MCF 10A (cell line): ENCODE data around the gene PNPLA5. TPM values are rescaled to one million over a fixed set of nuclear protein-coding genes. Genes with fewer than 3 reads are reported as not detected.

ENCODE experiments used
- BruUV-seq: library from RNA; stranded (reverse); fragments of 400-500 nt; replicated peaks from 2 replicates; lab custom pipeline; 2021; lab: Mats Ljungman, UMichigan
- CTCF ChIA-PET: fragments of 300-600 bp; sonication (Branson Sonifier 250); formaldehyde crosslinking; extraction: SDS; loops from one replicate; lab custom pipeline; 2021; ENCODE audit warnings: antibody characterized with exemption, inconsistent platforms; lab: Yijun Ruan, JAX
- POLR2A ChIA-PET: fragments of 300-600, 350-650 bp; sonication (Branson Sonifier 250); formaldehyde crosslinking; extraction: SDS; loops from one replicate; lab custom pipeline; 2020; ENCODE audit warnings: antibody characterized with exemption, inconsistent platforms; lab: Yijun Ruan, JAX
- DNase-seq: peaks from one replicate; pipeline ENCODE4 v3.0.0-alpha.2; 2018; ENCODE audit not compliant: unreplicated experiment
- H3K27ac Mint-ChIP-seq: one replicate; pipeline ENCODE4 v1.8.0; 2022; ENCODE audit warnings: mild to moderate bottlenecking, low read depth, mixed read lengths; ENCODE audit not compliant: unreplicated experiment
- H3K27me3 Mint-ChIP-seq: one replicate; pipeline ENCODE4 v1.8.0; 2022; ENCODE audit warnings: mixed read lengths; ENCODE audit not compliant: insufficient read depth, unreplicated experiment
- H3K36me3 Mint-ChIP-seq: one replicate; pipeline ENCODE4 v1.8.0; 2022; ENCODE audit warnings: mild to moderate bottlenecking, moderate library complexity, mixed read lengths; ENCODE audit not compliant: insufficient read depth, unreplicated experiment
- H3K4me1 Mint-ChIP-seq: one replicate; pipeline ENCODE4 v1.8.0; 2022; ENCODE audit warnings: mixed read lengths; ENCODE audit not compliant: insufficient read depth, unreplicated experiment
- H3K4me3 Mint-ChIP-seq: one replicate; pipeline ENCODE4 v1.8.0; 2022; ENCODE audit warnings: mild to moderate bottlenecking, moderate library complexity, mixed read lengths; ENCODE audit not compliant: unreplicated experiment
- H3K9me3 Mint-ChIP-seq: one replicate; pipeline ENCODE4 v1.8.0; 2022; ENCODE audit warnings: mixed read lengths; ENCODE audit not compliant: unreplicated experiment
- CTCF ChIP-seq: fragments of 200-600 bp; IDR thresholded peaks from one replicate; pipeline ENCODE4 v1.8.0; 2022; ENCODE audit warnings: antibody characterized with exemption, mild to moderate bottlenecking; ENCODE audit not compliant: unreplicated experiment
- intact Hi-C: fragments of 100-400 bp; cut with micrococcal nuclease; formaldehyde crosslinking; loops from 2 replicates; pipeline ENCODE4 v1.14.1; 2022
- total RNA-seq: library from RNA; stranded (reverse); gene quantifications from 2 replicates; pipeline ENCODE4 v1.2.3, GENCODE V29; 2022

PNPLA5 gene
- total RNA-seq, 1 experiment from 2014 or later = not detected

GRCh38 chr22:43829904-43830851, 61.6 kb downstream of the PNPLA5 start:
- CTCF ChIA-PET = interaction anchor here (0.6 to 1.7 kb wide), 2 partner anchors 35 to 442 kb away, joined by 4 to 5 read pairs; no protein-coding TSS in a partner anchor
- no peak for TF ChIP-seq CTCF
- intact Hi-C loops = loop anchor here (10.0 kb wide), 2 partner anchors 555 to 795 kb away; no protein-coding TSS in a partner anchor

More at GRCh38 chr22:43829904-43830851, 61.6 kb downstream of the PNPLA5 start:
- H3K36me3 Mint-ChIP-seq = no peaks in the 10 kb centered on the region
- H3K4me3 Mint-ChIP-seq = no peak overlapping the region
- no peak overlapping the region for H3K27ac Mint-ChIP-seq
- H3K27me3 Mint-ChIP-seq = peaks cover 30% of the 10 kb centered on the region
- no peaks in the 10 kb centered on the region for H3K4me1 Mint-ChIP-seq
- POLR2A ChIA-PET = interaction anchor here (0.7 kb wide), 1 partner anchor 666 kb away, joined by 5 read pairs; no protein-coding TSS in a partner anchor
- BruUV-seq = no TSS peak
- no peaks in the 10 kb centered on the region for H3K9me3 Mint-ChIP-seq
- DNase-seq = no peak

Other genes starting within 250 kb of the PNPLA5 start
- gene EFCAB6, start 79.7 kb downstream of the PNPLA5 start, total RNA-seq = 0.40 and 0.93 TPM in 2 replicates
- not detected in 2 replicates for gene SULT4A1, start 29.5 kb downstream of the PNPLA5 start, total RNA-seq
- gene PNPLA3, start 31.8 kb upstream of the PNPLA5 start, total RNA-seq = 4.1 and 4.2 TPM in 2 replicates
- gene SAMM50, start 63.4 kb upstream of the PNPLA5 start, total RNA-seq = 26.1 and 29.5 TPM in 2 replicates
- 17.2 and 26.0 TPM in 2 replicates for gene PARVB, start 132.3 kb upstream of the PNPLA5 start, total RNA-seq